ENCODE data around the gene WDR76.
"Not testable (repeated sequence)": the region's sequence is repeated elsewhere in the genome, so short reads cannot be mapped to it uniquely, and the experiment has no call there.

The WDR76 gene

DNA sequence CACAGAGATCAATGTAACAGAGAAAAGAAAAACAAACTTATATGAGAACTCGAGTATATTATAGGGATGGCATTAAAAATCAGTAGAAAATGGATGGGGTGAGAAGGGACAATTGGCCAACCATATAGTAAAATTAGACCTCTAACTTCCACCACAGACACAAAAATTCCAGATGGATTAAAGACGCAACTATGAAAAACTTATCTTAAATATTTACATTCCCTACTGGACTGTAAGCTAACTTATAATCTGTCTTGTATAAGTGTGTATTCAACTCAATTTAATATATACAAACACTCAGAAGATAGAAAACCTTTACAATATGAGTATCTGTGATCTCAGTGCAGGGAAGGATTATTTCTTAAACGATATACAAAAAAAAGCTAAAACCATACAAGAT, 5.3 kb upstream of the WDR76 start:
- no peak for DNase-seq (ENCODE audit: low spot score)

DNA sequence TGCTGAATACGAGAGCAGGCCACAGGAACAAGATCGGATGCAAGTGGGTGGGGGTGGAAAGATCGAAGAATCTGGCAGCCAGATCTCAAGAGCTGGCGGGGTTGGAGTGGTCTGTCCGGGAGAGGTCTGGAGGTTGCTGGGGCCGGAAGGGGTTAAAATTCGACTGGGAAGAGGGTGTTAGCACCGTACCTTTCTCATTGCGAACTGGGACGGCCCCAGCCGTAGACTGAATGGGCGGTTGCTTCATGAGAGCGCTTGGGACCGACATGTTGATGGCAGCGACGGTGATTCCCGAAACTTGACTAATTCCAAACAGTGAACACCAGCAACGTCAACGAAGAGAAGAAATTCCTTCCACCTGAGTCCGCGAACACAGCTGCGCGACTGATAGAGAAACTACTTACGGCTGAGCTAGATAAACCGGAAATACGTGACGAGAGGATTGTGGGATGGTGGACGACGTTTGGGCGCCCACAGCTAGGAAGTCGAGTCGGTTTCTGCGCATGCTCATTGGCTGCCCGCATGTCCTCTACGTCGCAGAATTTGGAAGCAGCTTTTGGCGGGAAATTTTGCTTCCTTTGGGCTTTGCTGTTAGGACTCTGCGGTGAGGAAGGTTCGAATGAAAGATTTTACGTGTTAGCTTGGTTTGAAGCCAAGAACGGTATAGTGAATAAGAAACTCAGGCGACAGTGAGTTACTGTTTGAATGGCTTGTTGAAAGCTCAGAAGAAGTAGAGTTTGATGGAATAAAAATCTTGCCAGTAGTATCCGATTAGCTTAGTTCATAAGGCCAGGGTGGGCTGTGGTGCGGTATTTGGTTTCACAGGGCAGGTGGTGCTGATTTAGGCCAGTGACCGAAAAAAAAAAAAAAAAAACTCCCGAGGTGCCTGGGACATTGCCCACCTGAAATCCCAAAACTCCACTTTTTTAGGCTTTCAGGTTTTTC, 2.2 kb upstream of the WDR76 start, which contains the start of gene MFAP1:
Gene MFAP1, minus strand, starts transcription at position 389 of the 945 bp plus-strand sequence. Its CDS starts 121 bp downstream, at position 268.
- peak; percentile 94 for DNase-seq (ENCODE audit: low spot score)

DNA sequence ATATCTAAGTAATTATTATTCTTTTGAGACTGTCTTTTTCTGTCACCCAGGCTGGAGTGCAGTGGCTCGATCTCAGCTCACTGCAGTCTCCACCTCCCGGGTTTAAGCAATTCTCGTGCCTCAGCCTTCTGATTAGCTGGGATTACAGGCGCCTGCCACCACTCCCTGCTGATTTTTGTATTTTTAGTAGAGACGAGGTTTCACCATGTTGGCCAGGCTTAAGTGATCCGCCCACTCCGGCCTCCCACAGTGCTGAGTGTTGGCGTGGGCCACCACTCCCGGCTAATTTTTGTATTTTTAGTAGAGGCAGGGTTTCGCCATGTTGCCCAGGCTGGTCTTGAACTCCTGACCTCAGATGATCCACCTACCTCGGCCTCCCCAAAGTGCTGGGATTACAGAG, 1.5 kb upstream of the WDR76 start:
- not testable (repeated sequence) for DNase-seq (ENCODE audit: low spot score)

DNA sequence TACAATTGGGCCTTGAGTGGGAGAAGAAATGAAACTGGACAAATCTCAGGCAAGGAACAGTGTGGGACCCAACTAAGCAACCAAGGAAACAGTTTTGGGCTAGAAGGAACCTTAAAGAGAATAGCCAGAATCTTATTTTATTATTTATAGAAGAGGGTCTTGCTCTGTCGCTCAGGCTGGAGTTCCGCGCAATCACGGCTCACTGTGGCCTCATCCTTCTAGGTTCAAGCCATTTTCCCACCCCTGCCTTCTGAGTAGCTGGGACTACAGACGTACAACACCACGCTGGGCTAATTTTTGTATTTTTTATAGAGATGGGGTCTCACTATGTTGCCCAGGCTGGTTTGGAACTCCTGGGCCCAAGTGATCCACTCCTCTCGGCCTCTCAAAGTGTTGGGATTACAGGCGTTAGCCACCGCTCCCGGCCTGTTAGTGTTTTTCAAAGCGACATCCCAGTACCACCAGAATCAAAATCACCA, 734 bp upstream of the WDR76 start:
- no peak for DNase-seq (ENCODE audit: low spot score)

GRCh38 chr15:43828061-43828657, 1.4 kb downstream of the WDR76 start:
- DNase-seq (ENCODE audit: low spot score): peak; percentile 18

GRCh38 chr15:43829951-43830540, 3.2 kb downstream of the WDR76 start:
- not testable (repeated sequence) for DNase-seq (ENCODE audit: low spot score)

DNA sequence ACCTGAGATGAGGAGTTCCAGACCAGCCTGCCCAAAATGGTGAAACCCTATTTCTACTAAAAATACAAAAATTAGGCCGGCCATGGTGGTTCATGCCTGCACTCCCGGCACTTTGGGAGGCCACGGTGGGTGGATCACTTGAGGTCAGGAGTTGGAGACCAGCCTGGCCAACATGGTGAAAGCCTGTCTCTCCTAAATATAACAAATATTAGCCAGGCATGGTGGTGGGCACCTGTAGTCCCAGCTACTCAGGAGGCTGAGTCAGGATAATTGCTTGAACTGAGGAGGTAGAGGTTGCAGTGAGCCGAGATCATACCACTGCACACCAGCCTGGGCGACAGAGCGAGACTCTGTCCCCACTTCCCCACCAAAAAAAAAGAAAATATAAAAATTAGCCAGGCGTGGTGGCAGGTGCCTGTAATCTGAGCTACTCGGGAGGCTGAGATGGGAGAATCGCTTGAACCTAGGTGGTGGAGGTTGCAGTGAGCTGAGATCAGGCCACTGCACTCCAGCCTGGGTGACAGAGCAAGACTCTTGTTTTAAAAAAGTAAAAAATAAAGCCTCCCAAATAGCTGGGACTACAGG, 4.0 kb downstream of the WDR76 start:
- not testable (repeated sequence) for DNase-seq (ENCODE audit: low spot score)

- not testable (repeated sequence) for DNase-seq (ENCODE audit: low spot score)
These were observed 4.8 kb downstream of the WDR76 start for GRCh38 chr15:43831519-43832052.

DNA sequence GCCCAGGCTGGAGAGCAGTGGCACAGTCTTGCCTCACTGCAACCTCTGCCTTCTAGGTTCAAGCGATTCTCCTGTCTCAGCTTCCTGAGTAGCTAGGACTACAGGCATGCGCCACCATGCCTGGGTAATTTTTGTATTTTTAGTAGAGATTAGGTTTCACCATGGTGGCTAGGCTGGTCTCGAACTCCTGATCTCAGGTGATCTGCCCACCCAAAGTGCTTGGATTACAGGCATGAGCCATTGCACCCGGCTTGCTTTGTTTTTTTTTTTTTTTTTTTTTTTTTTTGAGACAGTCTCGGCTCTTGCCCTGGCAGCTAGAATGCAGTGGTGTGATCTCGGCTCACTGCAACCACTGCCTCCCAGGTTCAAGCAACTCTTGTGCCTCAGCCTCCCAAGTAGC, 5.7 kb downstream of the WDR76 start:
- not testable (repeated sequence) for DNase-seq (ENCODE audit: low spot score)

- DNase-seq (ENCODE audit: low spot score): no peak
These were observed 18.6 kb downstream of the WDR76 start for GRCh38 chr15:43845421-43845820.

GRCh38 chr15:43851251-43851650, 24.4 kb downstream of the WDR76 start:
- DNase-seq (ENCODE audit: low spot score): no peak

DNA sequence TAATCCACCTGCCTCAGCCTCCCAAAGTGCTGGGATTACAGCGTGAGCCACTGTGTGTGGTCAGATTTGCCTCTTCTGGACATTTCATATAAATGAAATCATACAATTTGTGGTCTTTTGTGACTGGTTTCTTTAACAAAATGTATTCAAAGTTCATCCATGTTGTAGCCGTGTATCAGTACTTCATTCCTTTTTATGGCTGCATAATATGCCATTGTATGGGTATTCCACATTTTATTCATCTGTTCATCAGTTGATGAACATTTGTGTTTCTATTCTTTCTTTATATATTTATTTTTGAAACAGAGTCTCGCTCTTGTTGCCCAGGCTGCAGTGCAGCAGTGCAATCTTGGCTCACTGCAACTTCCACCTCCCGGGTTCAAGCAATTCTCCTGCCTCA, 25.8 kb downstream of the WDR76 start:
- DNase-seq (ENCODE audit: low spot score): no peak

- no peak for DNase-seq (ENCODE audit: low spot score)
These were observed 28.0 kb downstream of the WDR76 start for GRCh38 chr15:43854801-43855200.

DNA sequence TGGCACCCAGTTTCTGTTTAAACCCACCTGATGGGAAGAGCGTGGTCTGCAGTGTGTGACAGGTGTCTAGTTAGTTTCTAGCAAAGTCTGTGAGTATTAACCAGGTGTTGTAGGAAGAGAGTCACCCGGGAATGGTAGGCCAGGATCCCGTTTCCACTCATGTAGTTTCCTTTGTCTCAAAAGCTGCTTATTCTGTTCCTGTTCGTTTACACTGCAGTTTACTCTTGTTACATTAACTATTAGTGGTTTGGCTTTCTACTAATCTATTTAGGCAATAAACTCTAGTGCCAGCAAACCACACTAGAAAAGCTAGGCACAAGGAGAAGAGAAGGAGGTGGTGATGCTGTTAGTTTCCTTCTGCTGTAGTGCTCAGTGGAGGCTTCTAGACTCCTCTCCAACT, 32.7 kb downstream of the WDR76 start:
- DNase-seq (ENCODE audit: low spot score): no peak

DNA sequence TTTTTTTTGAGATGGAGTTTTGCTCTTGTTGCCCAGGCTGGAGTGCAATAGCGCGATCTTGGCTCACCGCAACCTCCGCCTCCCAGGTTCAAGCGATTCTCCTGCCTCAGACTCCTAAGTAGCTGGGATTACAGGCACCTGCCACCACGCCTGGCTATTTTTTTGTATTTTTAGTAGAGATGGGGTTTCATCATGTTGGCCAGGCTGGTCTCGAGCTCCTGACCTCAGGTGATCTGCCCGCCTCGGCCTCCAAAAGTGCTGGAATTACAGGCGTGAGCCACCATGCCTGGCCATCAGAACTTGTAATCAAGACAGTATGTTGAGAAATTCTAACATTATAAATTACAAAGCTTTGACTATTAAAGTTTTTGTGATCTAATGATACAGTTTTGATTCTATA, 39.8 kb downstream of the WDR76 start:
- not testable (repeated sequence) for DNase-seq (ENCODE audit: low spot score)

GRCh38 chr15:43867096-43867495, 40.3 kb downstream of the WDR76 start:
- DNase-seq (ENCODE audit: low spot score): no peak

GRCh38 chr15:43868406-43868805, 41.6 kb downstream of the WDR76 start:
- no peak for DNase-seq (ENCODE audit: low spot score)

DNA sequence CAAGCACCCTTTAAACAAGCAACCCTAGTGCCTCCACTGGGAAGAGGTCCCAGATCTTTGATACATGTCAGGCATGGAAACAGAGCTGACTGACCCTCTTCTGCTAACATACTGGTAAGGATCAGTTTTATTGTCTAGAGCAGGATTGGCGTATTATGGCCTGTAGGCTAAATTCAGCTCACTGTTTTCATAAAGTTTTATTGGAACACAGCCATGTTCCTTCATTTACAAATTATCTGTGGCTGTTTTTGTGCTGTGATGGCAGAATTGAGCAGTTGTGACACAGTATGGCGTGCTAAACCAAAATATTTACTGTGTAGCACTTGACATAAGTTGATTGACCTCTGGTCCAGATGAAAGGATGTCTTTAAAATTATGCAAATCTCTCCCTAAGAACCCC, 45.0 kb downstream of the WDR76 start:
- DNase-seq (ENCODE audit: low spot score): no peak

GRCh38 chr15:43872416-43873020, 45.7 kb downstream of the WDR76 start:
- peak; percentile 6 for DNase-seq (ENCODE audit: low spot score)

GRCh38 chr15:43873651-43874050, 46.8 kb downstream of the WDR76 start:
- DNase-seq (ENCODE audit: low spot score): no peak

DNA sequence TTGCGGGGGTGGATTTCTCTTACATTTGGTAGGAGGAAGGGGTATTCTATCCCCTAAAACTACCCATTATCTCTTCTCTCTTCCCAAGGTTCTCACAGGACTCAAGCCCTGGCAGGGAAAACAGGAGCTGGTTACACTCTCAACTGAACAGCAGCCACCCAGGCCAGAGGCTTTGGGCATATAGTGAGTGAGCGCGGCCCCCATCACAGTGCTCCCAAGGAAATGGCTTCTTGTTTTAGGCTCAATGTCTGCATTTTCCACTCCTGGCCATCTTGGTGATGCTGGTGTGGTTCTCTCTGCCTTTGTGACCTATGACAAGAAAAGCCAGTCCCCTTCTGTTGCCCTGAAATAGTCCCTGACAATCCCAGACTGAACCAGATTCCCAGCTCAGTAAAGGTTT, 50.1 kb downstream of the WDR76 start:
- DNase-seq (ENCODE audit: low spot score): no peak

GRCh38 chr15:43877371-43877770, 50.6 kb downstream of the WDR76 start:
- DNase-seq (ENCODE audit: low spot score): no peak
